Measurements from ENCODE around the gene CA10. TPM values are rescaled to one million over a fixed set of nuclear protein-coding genes. Genes with fewer than 3 reads are reported as not detected.

CA10 gene
- total and polyA plus RNA-seq, 9 of the 15 experiments (the other 6 are each of a cell fraction or from before 2014, with no cell fraction given) = not detected

- TF ChIP-seq HES1 (IDR thresholded peaks at IDR 0.05; ENCODE audit: low read depth) = no peak
- TF ChIP-seq ZNF764 (CRISPR knock-in tag; IDR thresholded peaks at IDR 0.05; ENCODE audit: low read depth) = no peak
- TF ChIP-seq ZNF449 (CRISPR knock-in tag; IDR thresholded peaks at IDR 0.05) = no peak
- peak; percentile 55 to 76 for TF ChIP-seq RAD21 (CRISPR knock-in tag; conservative IDR thresholded peaks at IDR 0.05 in 1 of 2, IDR thresholded peaks at IDR 0.05 in 1 of 2)
- TF ChIP-seq ZBTB1 (CRISPR knock-in tag; IDR thresholded peaks at IDR 0.05; ENCODE audit: borderline replicate concordance, low read depth) = no peak
- no peak for TF ChIP-seq HEY1 (CRISPR knock-in tag; IDR thresholded peaks at IDR 0.05; ENCODE audit: borderline replicate concordance)
- no peak for TF ChIP-seq ZBTB43 (CRISPR knock-in tag; IDR thresholded peaks at IDR 0.05)
- no peak for TF ChIP-seq SREBF1 (IDR thresholded peaks at IDR 0.05; ENCODE audit: borderline replicate concordance, low read depth, low read length)
- no peak for TF ChIP-seq EGR1 (conservative IDR thresholded peaks at IDR 0.05)
- TF ChIP-seq NRF1 (conservative IDR thresholded peaks at IDR 0.05 in 1 of 2, IDR thresholded peaks at IDR 0.05 in 1 of 2) = no peak
- TF ChIP-seq ZBTB12 (CRISPR knock-in tag; IDR thresholded peaks at IDR 0.05) = no peak
- no peak for TF ChIP-seq ZNF445 (CRISPR knock-in tag; IDR thresholded peaks at IDR 0.05; ENCODE audit: low read depth)
- TF ChIP-seq ZNF79 (CRISPR knock-in tag; IDR thresholded peaks at IDR 0.05; ENCODE audit: low read depth) = no peak
- TF ChIP-seq NR3C1 (CRISPR knock-in tag; IDR thresholded peaks at IDR 0.05) = no peak
- no peak for TF ChIP-seq NFE2L1 (tag; IDR thresholded peaks at IDR 0.05; ENCODE audit: borderline replicate concordance, low read depth)
- peak; percentile 59 to 84 (median 78) for TF ChIP-seq CTCF (IDR thresholded peaks at IDR 0.05 in 2 of 3, conservative IDR thresholded peaks at IDR 0.05 in 1 of 3; ENCODE audit: insufficient read depth in 2 of 3, low read depth in 1 of 3, low read length in 3 of 3)
Measured at GRCh38 chr17:51764387-51764971, 394.0 kb downstream of the CA10 start (continued).

Data from K562 (cell line).